ENCODE data around the gene GHR. TPM values are rescaled to one million over a fixed set of nuclear protein-coding genes. Genes with fewer than 3 reads are reported as not detected.

GHR gene
- total RNA-seq: 1.2 and 2.6 TPM in 2 replicates

GRCh38 chr5:42423285-42424165 is at the start of gene GHR:
Gene GHR, plus strand, starts transcription at chr5:42423439. Its CDS starts 142,436 bp downstream, at chr5:42565875.

DNA sequence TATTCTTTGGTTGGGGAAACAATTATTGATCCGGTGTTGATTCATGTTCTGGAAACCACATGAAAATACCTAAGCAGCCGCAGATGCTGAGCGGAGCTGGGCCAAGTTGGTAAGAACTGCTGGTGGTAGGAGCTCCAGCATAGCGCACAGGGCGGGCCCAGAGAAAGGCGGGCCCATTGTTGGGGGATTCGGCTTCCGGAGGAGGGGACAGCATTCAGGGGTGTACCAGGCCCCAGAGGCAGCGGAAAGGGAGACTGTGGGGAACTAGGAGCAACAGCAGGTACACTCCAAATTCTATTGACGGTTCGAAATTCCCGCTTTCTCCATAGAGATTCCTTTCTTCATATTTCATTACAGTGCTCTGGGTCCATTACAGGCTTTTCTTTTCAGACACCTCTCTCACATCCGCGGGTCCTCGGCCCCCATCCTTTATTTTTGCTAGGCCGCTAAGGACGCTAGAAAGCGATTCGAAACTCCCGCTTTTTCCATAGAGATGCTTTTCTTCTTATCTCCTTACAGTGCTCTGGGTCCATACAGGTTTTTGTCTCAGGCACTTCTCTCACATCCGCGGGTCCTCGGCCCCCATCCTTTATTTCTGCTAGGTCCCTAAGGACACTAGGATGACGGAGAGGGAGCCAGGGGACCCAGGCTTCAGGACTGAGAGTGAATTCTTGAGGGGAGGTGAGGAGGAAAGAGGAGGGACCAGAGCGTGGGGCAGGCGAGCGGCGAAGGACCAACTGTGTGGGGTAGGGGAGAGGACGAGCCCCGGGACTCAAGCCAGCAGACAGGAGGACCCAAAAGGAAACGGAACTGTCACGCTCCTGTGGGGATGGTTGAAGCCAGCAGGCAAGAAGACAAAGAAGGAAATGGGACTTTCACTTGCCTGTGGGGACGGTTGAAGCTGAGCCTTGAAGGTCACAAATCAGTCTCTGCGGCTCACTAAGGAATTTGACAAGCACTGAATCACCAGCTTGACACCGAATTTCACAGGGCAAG is 333.7 kb downstream of the GHR start, which contains the start of gene CCDC152:
CCDC152 (plus strand) TSS at position 213 of the 996 bp plus-strand sequence. CDS start 2,304 bp downstream, outside the sequence.

